IMR-90 (cell line): Measurements from ENCODE around the gene RNF215. TPM values are rescaled to one million over a fixed set of nuclear protein-coding genes. Genes with fewer than 3 reads are reported as not detected.

Experiments
- ATAC-seq: fragments of 200-7000 bp; cut with Tn5 transposase; 2 replicates; pipeline ENCODE4 v1.9.1; 2020; ENCODE audit warnings: low read depth, mild to moderate bottlenecking, moderate library complexity
- BruUV-seq: library from RNA; stranded (reverse); fragments of 400-500 nt; replicated peaks from 2 replicates; lab custom pipeline; 2021; lab: Mats Ljungman, UMichigan
- CTCF ChIA-PET: fragments of 300-600 bp; formaldehyde crosslinking; extraction: SDS; loops from one replicate; lab custom pipeline; 2021; ENCODE audit warnings: antibody characterized with exemption; lab: Yijun Ruan, JAX
- POLR2A ChIA-PET: fragments of 300-600 bp; sonication (Branson Sonifier 250); formaldehyde crosslinking; loops from one replicate; lab custom pipeline; 2022; ENCODE audit warnings: antibody characterized with exemption; ENCODE audit not compliant: unreplicated experiment; lab: Charles Lee
- DNase-seq: peaks from one replicate; pipeline ENCODE4 v3.0.0; 2013
- H2AFZ ChIP-seq: replicated peaks from 2 replicates; pipeline ENCODE3; 2013; ENCODE audit warnings: low read length, mild to moderate bottlenecking; ENCODE audit not compliant: poor library complexity
- H2AK5ac ChIP-seq: 2 replicates; pipeline ENCODE4 v1.6.1; 2013; ENCODE audit warnings: low read depth, low read length, inconsistent platforms
- H2AK9ac ChIP-seq: replicated peaks from 2 replicates; pipeline ENCODE3; 2013; ENCODE audit warnings: mild to moderate bottlenecking, low read depth, low read length, moderate library complexity; ENCODE audit not compliant: poor library complexity
- H2BK120ac ChIP-seq: 2 replicates; pipeline ENCODE4 v1.6.1; 2013; ENCODE audit warnings: low read depth, low read length, inconsistent platforms
- H2BK15ac ChIP-seq: 3 replicates; pipeline ENCODE4 v1.6.1; 2013; ENCODE audit warnings: low read depth, low read length, inconsistent platforms
- H2BK20ac ChIP-seq: 2 replicates; pipeline ENCODE4 v1.6.1; 2013; ENCODE audit warnings: low read depth, mild to moderate bottlenecking, inconsistent platforms, low read length, moderate library complexity
- H2BK5ac ChIP-seq: 2 replicates; pipeline ENCODE4 v1.6.1; 2013; ENCODE audit warnings: mild to moderate bottlenecking, low read depth, low read length, inconsistent platforms; ENCODE audit not compliant: poor library complexity, severe bottlenecking
- H3K14ac ChIP-seq: replicated peaks from 2 replicates; pipeline ENCODE4 v1.6.1; 2013; ENCODE audit warnings: low read depth, low read length, inconsistent platforms
- H3K18ac ChIP-seq: 2 replicates; pipeline ENCODE4 v1.6.1; 2013; ENCODE audit warnings: low read depth, low read length, control low read depth
- H3K23ac ChIP-seq: 2 replicates; pipeline ENCODE4 v1.6.1; 2013; ENCODE audit warnings: low read depth, low read length, inconsistent platforms
- H3K27ac ChIP-seq: 2 replicates; pipeline ENCODE4 v1.5.1; 2013; ENCODE audit warnings: mild to moderate bottlenecking, control low read depth, low read length; ENCODE audit not compliant: insufficient read depth
- H3K27me3 ChIP-seq: 2 replicates; pipeline ENCODE4 v1.6.1; 2013; ENCODE audit warnings: low read length; ENCODE audit not compliant: control insufficient read depth, insufficient read depth
- H3K36me3 ChIP-seq: 2 replicates; pipeline ENCODE4 v1.6.1; 2013; ENCODE audit warnings: low read length, mixed read lengths; ENCODE audit not compliant: control insufficient read depth, insufficient read depth
- H3K4ac ChIP-seq: 2 replicates; pipeline ENCODE4 v1.6.1; 2013; ENCODE audit warnings: low read depth, low read length, inconsistent platforms
- H3K4me1 ChIP-seq: 2 replicates; pipeline ENCODE4 v1.6.1; 2013; ENCODE audit warnings: low read length, mixed read lengths; ENCODE audit not compliant: control insufficient read depth, insufficient read depth
- H3K4me2 ChIP-seq: 2 replicates; pipeline ENCODE4 v1.6.1; 2013; ENCODE audit warnings: low read depth, mild to moderate bottlenecking, control low read depth, low read length, moderate library complexity
- H3K4me3 ChIP-seq: 2 replicates; pipeline ENCODE4 v1.5.1; 2013; ENCODE audit warnings: low read depth, mild to moderate bottlenecking, control low read depth, low read length, moderate library complexity; ENCODE audit not compliant: insufficient read depth
- H3K56ac ChIP-seq: 2 replicates; pipeline ENCODE4 v1.6.1; 2013; ENCODE audit warnings: low read length, inconsistent platforms; ENCODE audit not compliant: insufficient read depth; ENCODE audit errors: extremely low read depth
- H3K79me1 ChIP-seq, 2 experiments: 2 replicates each; pipeline ENCODE4 v1.6.1; 2013; ENCODE audit warnings: low read length in 2 of 2, inconsistent platforms in 1 of 2, low read depth in 1 of 2
- H3K9ac ChIP-seq: 2 replicates; pipeline ENCODE4 v1.6.1; 2013; ENCODE audit warnings: low read depth, low read length, control low read depth
- H3K9me1 ChIP-seq: 2 replicates; pipeline ENCODE4 v1.6.1; 2013; ENCODE audit warnings: low read length, inconsistent platforms; ENCODE audit not compliant: insufficient read depth
- H3K9me3 ChIP-seq: 2 replicates; pipeline ENCODE4 v1.6.1; 2013; ENCODE audit warnings: low read length; ENCODE audit not compliant: control insufficient read depth, insufficient read depth
- H4K20me1 ChIP-seq: 2 replicates; pipeline ENCODE4 v1.6.1; 2013; ENCODE audit warnings: low read length, inconsistent platforms; ENCODE audit not compliant: insufficient read depth
- H4K5ac ChIP-seq: 2 replicates; pipeline ENCODE4 v1.6.1; 2013; ENCODE audit warnings: mild to moderate bottlenecking, low read depth, low read length, control low read depth
- H4K8ac ChIP-seq, 2 experiments: 2 replicates each; pipeline ENCODE4 v1.6.1; 2013; ENCODE audit warnings: low read depth in 2 of 2, low read length in 2 of 2, control low read depth in 1 of 2, inconsistent platforms in 1 of 2
- H4K91ac ChIP-seq: 2 replicates; pipeline ENCODE4 v1.6.1; 2013; ENCODE audit warnings: low read depth, low read length, inconsistent platforms; ENCODE audit not compliant: insufficient read depth
- BHLHE40 ChIP-seq: fragments of 150-350 bp; IDR thresholded peaks from 2 replicates; pipeline ENCODE4 v1.6.1; 2016; ENCODE audit warnings: mild to moderate bottlenecking, low read depth, low read length
- CEBPB ChIP-seq: IDR thresholded peaks from 2 replicates; pipeline ENCODE4 v1.6.1; 2012; ENCODE audit warnings: low read depth, low read length, improper control_type of control experiment
- CHD1 ChIP-seq: IDR thresholded peaks from 2 replicates; pipeline ENCODE4 v1.6.1; 2012; ENCODE audit warnings: low read depth, low read length, improper control_type of control experiment
- CTCF ChIP-seq: conservative IDR thresholded peaks from 2 replicates; pipeline ENCODE4 v1.5.1; 2012; ENCODE audit warnings: mild to moderate bottlenecking, low read depth, low read length, improper control_type of control experiment
- FOS ChIP-seq: fragments of 150-350 bp; IDR thresholded peaks from 2 replicates; pipeline ENCODE4 v1.6.1; 2016; ENCODE audit warnings: low read depth, low read length
- MAFK ChIP-seq: IDR thresholded peaks from 2 replicates; pipeline ENCODE4 v1.6.1; 2012; ENCODE audit warnings: low read depth, low read length, improper control_type of control experiment
- MAZ ChIP-seq: IDR thresholded peaks from 2 replicates; pipeline ENCODE4 v1.6.1; 2012; ENCODE audit warnings: low read depth, mild to moderate bottlenecking, low read length, improper control_type of control experiment, moderate library complexity, borderline replicate concordance
- MXI1 ChIP-seq: IDR thresholded peaks from 2 replicates; pipeline ENCODE4 v1.6.1; 2012; ENCODE audit warnings: low read depth, mild to moderate bottlenecking, low read length, moderate library complexity, borderline replicate concordance
- NFE2L2 ChIP-seq: fragments of 150-350 bp; IDR thresholded peaks from 2 replicates; pipeline ENCODE4 v1.6.1; 2016; ENCODE audit warnings: low read depth, mild to moderate bottlenecking, low read length
- POLR2A ChIP-seq: IDR thresholded peaks from 2 replicates; pipeline ENCODE4 v1.6.1; 2012; ENCODE audit warnings: mild to moderate bottlenecking, low read depth, low read length
- RAD21 ChIP-seq: IDR thresholded peaks from 2 replicates; pipeline ENCODE4 v1.6.1; 2012; ENCODE audit warnings: low read length, improper control_type of control experiment
- RCOR1 ChIP-seq: IDR thresholded peaks from 2 replicates; pipeline ENCODE4 v1.6.1; 2012; ENCODE audit warnings: mild to moderate bottlenecking, low read length, improper control_type of control experiment; ENCODE audit not compliant: insufficient replicate concordance
- RFX5 ChIP-seq: IDR thresholded peaks from 2 replicates; pipeline ENCODE4 v1.8.0; 2012; ENCODE audit warnings: low read depth, mild to moderate bottlenecking, low read length, moderate library complexity
- SMC3 ChIP-seq: fragments of 150-350 bp; IDR thresholded peaks from 2 replicates; pipeline ENCODE4 v1.6.1; 2016; ENCODE audit warnings: low read depth, mild to moderate bottlenecking, antibody characterized with exemption, low read length, moderate library complexity
- WGBS, 2 experiments: methylation state at CpG; one replicate each; pipeline versions ENCODE4 v1.1.5 to v1.1.7; 2013; ENCODE audit warnings: missing lambda C conversion rate in 2 of 2; ENCODE audit not compliant: insufficient read length in 1 of 2; ENCODE audit errors: extremely low coverage in 2 of 2; 5-methylcytosine and 5-hydroxymethylcytosine counted together
- dilution Hi-C: fragments of 300-500 bp; cut with HindIII; formaldehyde crosslinking; loops from one replicate; pipeline ENCODE4 v1.14.3; 2018; ENCODE audit warnings: low sequenced_read_pairs; ENCODE audit not compliant: unreplicated experiment
- in situ Hi-C: fragments of 300-500 bp; cut with MboI; formaldehyde crosslinking; loops from 3 replicates; pipeline ENCODE4 v1.14.3; 2019; ENCODE audit warnings: low sequenced_read_pairs, inconsistent platforms, mixed read lengths
- intact Hi-C: fragments of 100-400 bp; cut with micrococcal nuclease; formaldehyde crosslinking; loops from 2 replicates; pipeline ENCODE4 v1.10.0; 2022
- polyA plus RNA-seq, 3 experiments: library from polyadenylated mRNA; depleted of rRNA; stranded (reverse); fragments of >200 nt; gene quantifications; 2 replicates each; pipeline ENCODE4 v1.2.3, GENCODE V29; 2012; ENCODE audit warnings: low replicate concordance in 1 of 3
- total RNA-seq: library from RNA; depleted of rRNA; stranded (reverse); fragments of >200 nt; gene quantifications from 2 replicates; pipeline ENCODE4 v1.2.3, GENCODE V29; 2012
- TF ChIP-seq, protein P1 (sequence below): fragments of 150-350 bp; IDR thresholded peaks from 2 replicates; pipeline ENCODE4 v1.6.1; 2017; ENCODE audit warnings: mild to moderate bottlenecking, antibody characterized with exemption, low read length, low read depth
- TF ChIP-seq, protein P2 (sequence below): fragments of 150-350 bp; IDR thresholded peaks from 2 replicates; pipeline ENCODE4 v1.6.1; 2016; ENCODE audit warnings: low read depth, mild to moderate bottlenecking, low read length, moderate library complexity, borderline replicate concordance

RNF215 gene
- total and polyA plus RNA-seq, 2 of the 4 experiments (the other 2 are of a cell fraction), result 15.8 to 21.9 TPM

DNA sequence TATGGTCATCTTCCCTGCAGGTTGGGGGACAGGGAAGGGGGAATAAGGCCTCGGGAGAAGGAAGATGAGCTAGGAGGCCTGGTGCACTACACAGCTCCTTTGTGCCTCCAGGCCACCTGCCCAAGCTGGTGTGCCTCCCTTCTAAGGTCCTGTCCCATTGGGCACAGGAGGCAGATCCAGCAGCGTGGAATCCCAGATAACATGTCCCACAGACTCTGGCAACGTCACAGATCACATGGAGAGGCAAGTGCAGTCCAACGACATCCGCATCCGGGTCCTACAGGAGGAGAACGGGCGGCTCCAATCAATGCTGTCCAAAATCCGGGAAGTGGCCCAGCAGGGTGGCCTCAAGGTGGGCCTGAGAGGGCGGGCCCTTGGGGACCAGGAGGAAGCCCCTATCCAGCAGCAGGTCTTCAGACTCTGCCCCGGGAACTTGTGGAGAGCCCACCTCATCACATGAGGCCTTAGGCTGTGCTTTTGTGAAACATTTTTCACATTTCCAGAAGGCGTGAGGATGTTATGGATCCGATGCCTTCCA, 11.8 kb downstream of the RNF215 start:
- dilution Hi-C loops, result no loop called here
- no peak overlapping the region for H4K8ac ChIP-seq
- H3K18ac ChIP-seq, result no peak overlapping the region
- H3K56ac ChIP-seq, result no peak overlapping the region
- H2BK5ac ChIP-seq, result no peak overlapping the region
- H3K79me1 ChIP-seq, result no peaks in the 10 kb centered on the region
- in situ Hi-C loops, result no loop called here
- no peak overlapping the region for H2BK15ac ChIP-seq
- no peak overlapping the region for H2AFZ ChIP-seq
- no peaks in the 10 kb centered on the region for H3K4me1 ChIP-seq
- CTCF ChIA-PET, result no interaction called here
- DNase-seq (no peak), ATAC-seq (no peak)
- no peak overlapping the region for H3K27ac ChIP-seq
- H3K4ac ChIP-seq, result no peak overlapping the region
- H4K20me1 ChIP-seq, result peaks cover 4% of the 10 kb centered on the region
- POLR2A ChIA-PET, result no interaction called here
- TF ChIP-seq, protein P1, sequence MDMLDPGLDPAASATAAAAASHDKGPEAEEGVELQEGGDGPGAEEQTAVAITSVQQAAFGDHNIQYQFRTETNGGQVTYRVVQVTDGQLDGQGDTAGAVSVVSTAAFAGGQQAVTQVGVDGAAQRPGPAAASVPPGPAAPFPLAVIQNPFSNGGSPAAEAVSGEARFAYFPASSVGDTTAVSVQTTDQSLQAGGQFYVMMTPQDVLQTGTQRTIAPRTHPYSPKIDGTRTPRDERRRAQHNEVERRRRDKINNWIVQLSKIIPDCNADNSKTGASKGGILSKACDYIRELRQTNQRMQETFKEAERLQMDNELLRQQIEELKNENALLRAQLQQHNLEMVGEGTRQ, result no peak
- no peak for TF ChIP-seq FOS
- TF ChIP-seq, protein P2, sequence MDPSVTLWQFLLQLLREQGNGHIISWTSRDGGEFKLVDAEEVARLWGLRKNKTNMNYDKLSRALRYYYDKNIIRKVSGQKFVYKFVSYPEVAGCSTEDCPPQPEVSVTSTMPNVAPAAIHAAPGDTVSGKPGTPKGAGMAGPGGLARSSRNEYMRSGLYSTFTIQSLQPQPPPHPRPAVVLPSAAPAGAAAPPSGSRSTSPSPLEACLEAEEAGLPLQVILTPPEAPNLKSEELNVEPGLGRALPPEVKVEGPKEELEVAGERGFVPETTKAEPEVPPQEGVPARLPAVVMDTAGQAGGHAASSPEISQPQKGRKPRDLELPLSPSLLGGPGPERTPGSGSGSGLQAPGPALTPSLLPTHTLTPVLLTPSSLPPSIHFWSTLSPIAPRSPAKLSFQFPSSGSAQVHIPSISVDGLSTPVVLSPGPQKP, result no peak
- no peak for TF ChIP-seq NFE2L2
- TF ChIP-seq MAZ, result no peak
- no peak for TF ChIP-seq CHD1
- TF ChIP-seq SMC3, result no peak
- no peak for TF ChIP-seq CEBPB
- TF ChIP-seq RAD21, result no peak
- no peak for TF ChIP-seq MXI1
- TF ChIP-seq RFX5, result no peak
- no peak for TF ChIP-seq RCOR1
- no peak for TF ChIP-seq CTCF
- no peak for TF ChIP-seq MAFK
- TF ChIP-seq BHLHE40, result no peak
- no peak for TF ChIP-seq POLR2A
- no peak overlapping the region for H2BK20ac ChIP-seq
- H2AK5ac ChIP-seq, result no peak overlapping the region
- no peaks in the 10 kb centered on the region for H3K27me3 ChIP-seq
- H2AK9ac ChIP-seq, result no peak overlapping the region
- H3K23ac ChIP-seq, result no peak overlapping the region
- intact Hi-C loops, result no loop called here
- H4K5ac ChIP-seq, result no peak overlapping the region
- H4K91ac ChIP-seq, result no peak overlapping the region
- H3K4me3 ChIP-seq, result no peak overlapping the region
- H3K4me2 ChIP-seq, result no peak overlapping the region
- H3K14ac ChIP-seq, result no peak overlapping the region
- peaks cover 33% of the 10 kb centered on the region for H3K36me3 ChIP-seq
- H2BK120ac ChIP-seq, result no peak overlapping the region
- WGBS, 2 experiments, result 100% methylated on average over 8 of the region's 13 CpGs; no CpG with 5 or more reads in 1 of the 2 experiments
- H3K9me1 ChIP-seq, result no peaks in the 10 kb centered on the region
- H3K9me3 ChIP-seq, result no peaks in the 10 kb centered on the region
- no TSS peak for BruUV-seq
- no peak overlapping the region for H3K9ac ChIP-seq
